ENCODE data around the gene ZNF662.

The ZNF662 gene

DNA sequence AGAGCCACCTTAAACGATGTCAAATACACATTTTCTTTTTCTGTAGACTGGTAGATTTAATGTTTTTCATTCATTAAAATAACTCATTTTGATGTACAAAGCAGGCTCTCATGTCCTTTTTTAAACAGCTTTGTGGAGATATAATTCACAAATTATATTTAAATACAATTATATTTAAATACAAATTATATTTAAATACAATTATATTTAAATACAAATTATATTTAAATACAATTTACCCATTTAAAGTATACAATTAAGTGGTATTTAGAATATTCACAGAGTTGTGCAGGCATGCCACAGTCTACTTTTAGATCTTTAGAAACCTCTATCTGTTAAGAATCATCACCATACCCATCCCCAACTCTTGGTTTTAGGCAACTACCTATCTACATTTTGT, 36.8 kb downstream of the ZNF662 start:
- no peak for DNase-seq

DNA sequence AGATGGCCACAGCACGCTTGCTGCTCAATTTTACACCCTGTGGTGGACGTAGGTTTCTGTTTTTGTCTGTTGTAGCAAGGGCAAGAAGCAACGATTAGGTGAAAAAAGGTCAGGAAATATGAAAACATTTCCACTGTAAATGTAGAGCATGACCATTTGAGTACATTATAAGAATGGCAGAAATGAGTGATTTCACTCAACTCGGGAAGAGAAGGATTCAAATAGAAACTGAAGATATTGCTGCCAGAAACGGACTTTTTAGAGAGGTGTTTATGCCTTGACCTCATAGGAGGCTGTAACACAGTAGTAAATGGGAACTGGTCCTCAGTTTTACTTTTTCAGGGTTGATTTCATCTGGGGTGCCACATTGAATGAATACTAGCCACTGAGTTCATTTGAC, 40.1 kb downstream of the ZNF662 start:
- DNase-seq, result no peak

DNA sequence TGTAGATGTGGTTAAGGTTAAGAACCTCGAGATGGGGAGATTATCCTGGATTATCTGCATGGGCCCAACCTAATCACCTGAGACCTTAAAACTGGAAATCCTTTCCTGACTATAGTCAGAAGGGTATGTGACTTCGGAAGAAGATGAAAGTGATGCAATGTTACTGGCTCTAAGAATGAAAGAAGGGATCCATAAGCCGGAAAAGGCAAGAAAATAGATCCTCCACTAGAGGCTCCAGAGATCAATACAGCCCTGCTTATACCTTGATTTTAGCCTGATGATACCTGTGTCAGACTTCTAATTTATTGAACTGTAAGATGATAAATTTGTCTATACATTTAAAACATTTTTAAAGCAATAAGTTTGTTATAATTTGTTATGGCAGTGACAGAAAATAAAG, 51.6 kb downstream of the ZNF662 start:
- no peak for DNase-seq

DNA sequence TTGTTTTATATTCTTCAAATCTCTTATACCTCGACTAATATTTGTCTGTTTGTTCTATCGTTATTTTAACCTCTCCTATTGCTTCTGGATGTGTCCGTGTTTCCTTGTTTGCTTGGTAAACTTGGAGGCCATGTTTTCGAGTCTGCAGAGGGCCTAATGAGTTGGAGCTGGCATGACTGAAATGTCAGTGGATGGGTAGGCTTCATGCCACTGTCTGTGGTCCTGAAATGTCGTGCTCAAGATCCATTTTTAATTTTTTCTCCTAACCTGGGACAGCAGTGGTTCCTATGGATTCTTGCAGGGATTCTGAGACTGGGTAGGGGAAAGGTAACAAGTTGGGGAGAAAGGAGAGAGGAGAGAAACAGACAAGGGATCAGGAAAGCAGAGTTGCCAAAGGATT, 54.3 kb downstream of the ZNF662 start:
- no peak for DNase-seq

DNA sequence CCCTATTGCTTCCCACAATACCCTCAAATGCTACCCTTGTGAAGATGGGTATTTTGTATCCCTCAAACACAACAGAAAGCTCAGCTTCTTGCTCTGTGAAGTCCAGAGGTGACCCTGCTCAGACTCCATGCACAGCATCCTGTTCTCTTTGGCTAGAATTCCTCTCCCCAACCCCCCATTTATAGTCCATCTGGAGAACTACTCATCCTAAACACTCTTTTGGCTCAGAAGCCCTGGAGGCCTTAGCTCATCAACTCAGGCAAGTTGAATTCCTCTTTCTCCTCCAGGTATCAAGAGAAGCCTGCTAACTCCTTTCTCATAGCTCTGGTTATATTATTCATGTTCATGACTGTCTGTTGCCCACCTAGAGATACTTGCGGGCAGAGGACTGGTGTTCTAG, 54.8 kb downstream of the ZNF662 start:
- no peak for DNase-seq

DNA sequence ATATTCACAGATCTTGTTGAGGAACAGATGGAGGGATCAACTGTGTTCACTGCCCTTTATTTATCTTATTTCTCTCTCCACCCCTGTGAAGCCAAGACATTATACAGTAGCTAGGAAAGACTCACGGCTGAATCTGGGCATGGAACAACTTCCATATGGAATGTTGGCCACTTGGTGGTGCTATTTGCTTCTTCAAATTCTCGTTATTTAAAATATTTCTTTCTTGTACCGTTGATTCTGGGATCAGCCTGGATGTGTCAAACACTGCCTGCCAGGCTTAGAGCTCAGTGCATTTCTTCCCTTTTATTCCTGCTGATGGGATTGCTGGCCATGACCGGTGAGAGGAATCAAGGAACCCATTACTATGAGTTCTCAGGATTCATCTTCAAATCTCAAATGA, 55.7 kb downstream of the ZNF662 start:
- peak; percentile 37 for DNase-seq

DNA sequence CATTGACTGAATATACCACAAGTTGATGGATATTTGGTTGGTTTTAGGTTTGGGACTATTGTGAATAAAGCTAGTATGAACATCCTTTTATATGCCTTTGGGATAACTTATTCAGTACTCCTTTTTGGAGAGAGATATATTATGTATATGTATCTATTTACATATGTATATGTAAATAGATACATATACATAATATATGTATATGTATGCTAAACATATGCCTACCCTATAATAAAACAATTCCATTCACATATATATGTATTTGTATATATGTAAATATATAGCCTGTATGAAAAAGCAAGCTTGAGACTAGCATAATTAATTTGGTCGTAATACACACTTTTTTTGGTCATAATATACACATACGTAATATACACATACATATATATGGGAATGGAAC, 57.3 kb downstream of the ZNF662 start:
- no peak for DNase-seq

DNA sequence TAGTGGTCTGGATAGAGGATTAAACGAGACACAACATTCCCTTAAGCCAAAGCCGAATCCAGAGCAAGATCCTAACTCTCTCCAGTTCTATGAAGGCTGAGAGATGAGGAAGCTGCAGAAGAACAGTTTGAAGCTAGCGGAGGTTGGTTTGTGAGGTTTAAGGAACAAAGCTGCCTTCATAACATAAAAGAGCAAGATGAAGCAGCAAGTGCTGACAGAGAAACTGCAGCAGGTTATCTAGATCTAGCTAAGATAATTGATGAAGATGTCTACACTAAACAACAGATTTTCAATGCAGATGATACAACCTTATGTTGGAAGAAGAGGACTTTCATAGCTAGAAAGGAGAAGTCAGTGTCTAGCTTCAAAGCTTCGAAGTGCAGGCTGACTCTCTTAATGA, 58.3 kb downstream of the ZNF662 start:
- no peak for DNase-seq

Data from MV-4-11 (cell line).